ENCODE measurements around the gene PAAF1.

Gene PAAF1

DNA sequence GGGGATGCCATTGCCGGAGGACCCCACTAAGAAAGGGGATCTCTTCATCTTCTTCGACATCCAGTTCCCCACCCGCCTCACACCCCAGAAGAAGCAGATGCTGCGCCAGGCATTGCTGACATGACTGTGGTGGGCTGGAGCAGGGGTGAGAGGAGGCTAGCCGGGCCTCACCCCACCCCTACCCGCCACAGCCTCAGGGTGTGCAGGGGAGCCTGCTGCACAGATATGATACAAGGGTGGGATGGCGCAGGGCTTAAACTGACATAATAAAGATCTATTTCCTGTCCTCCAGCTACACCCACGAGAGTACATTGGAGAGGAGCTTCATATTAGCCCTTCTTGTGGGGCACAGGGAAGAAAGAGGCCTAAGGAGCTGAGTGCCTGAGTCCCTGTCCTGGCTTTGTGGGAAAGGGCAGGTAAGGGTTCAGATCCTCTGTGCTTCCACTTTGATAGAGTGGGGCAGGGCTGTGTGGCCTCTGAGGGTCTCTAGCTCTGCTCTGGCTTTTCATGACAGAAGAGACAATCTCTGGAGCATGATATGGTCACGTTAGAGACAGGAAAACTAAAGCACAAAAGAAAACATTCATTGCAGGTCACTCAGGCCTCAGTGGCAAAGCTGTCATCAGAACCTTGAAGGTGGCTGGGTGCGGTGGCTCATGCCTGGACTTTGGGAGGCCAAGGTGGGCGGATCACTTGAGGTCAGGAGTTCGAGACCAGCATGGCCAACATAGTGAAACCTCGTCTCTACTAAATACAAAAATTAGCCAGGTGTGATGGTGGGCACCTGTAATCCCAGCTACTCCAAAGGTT, 93.4 kb downstream of the PAAF1 start:
- no peak for DNase-seq (ENCODE audit: low read depth)
- TF ChIP-seq, protein P1, sequence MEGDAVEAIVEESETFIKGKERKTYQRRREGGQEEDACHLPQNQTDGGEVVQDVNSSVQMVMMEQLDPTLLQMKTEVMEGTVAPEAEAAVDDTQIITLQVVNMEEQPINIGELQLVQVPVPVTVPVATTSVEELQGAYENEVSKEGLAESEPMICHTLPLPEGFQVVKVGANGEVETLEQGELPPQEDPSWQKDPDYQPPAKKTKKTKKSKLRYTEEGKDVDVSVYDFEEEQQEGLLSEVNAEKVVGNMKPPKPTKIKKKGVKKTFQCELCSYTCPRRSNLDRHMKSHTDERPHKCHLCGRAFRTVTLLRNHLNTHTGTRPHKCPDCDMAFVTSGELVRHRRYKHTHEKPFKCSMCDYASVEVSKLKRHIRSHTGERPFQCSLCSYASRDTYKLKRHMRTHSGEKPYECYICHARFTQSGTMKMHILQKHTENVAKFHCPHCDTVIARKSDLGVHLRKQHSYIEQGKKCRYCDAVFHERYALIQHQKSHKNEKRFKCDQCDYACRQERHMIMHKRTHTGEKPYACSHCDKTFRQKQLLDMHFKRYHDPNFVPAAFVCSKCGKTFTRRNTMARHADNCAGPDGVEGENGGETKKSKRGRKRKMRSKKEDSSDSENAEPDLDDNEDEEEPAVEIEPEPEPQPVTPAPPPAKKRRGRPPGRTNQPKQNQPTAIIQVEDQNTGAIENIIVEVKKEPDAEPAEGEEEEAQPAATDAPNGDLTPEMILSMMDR (IDR thresholded peaks at IDR 0.05; ENCODE audit: control insufficient read depth, extremely low read depth, insufficient read depth): no peak
- H3K4me3 ChIP-seq (ENCODE audit: low read depth, low read length): no peak overlapping the region

DNA sequence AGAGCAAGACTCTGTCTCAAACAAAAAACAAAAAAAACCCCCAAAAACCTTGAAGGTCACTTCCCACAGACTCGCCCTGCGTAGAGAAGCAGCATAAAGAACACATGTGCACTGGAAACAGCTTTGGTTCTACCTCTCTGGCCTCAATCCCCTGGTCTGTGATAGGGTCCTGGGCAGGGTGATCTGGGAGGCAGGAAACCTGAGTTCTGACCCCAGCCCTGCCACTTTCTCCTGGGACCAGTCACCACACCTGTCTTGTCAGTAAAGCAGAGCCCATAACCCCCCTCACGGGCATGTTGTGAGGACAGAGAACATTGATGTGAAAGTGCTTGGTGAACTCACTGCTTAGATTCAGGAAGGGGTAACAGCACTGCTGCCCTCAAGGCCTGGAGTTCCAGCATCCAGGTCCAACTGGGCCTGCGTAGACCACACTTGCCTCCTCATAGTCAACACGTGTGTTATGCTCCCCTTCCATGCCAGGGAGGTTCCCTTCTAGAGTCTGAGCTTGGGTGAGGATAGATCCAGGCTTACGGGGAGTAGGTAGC, 94.4 kb downstream of the PAAF1 start:
- no peak overlapping the region for H3K4me3 ChIP-seq (ENCODE audit: low read depth, low read length)
- no peak for DNase-seq (ENCODE audit: low read depth)
- TF ChIP-seq, protein P1 (IDR thresholded peaks at IDR 0.05; ENCODE audit: control insufficient read depth, extremely low read depth, insufficient read depth): no peak

DNA sequence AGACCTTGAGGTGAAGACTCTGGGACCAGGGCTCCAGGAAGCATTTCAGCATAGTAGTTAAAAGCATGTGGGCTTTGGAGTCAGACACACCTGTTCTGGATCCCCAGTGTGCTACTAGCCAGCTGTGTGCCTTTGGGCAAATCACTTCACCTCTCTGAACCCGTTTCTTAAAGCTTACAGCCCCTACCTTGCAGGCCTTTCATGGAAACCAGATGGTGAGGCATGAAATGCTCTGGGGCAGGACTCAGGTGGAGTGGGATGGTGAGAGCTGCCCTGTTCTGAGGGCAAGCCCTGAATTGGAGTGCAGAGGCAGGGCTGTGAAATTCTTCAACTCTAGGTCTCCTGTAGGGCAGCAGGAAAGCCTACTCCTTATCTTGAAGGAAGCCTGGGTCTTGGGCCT, 95.4 kb downstream of the PAAF1 start:
- TF ChIP-seq, protein P1 (IDR thresholded peaks at IDR 0.05; ENCODE audit: control insufficient read depth, extremely low read depth, insufficient read depth): no peak
- no peak overlapping the region for H3K4me3 ChIP-seq (ENCODE audit: low read depth, low read length)
- no peak for DNase-seq (ENCODE audit: low read depth)

DNA sequence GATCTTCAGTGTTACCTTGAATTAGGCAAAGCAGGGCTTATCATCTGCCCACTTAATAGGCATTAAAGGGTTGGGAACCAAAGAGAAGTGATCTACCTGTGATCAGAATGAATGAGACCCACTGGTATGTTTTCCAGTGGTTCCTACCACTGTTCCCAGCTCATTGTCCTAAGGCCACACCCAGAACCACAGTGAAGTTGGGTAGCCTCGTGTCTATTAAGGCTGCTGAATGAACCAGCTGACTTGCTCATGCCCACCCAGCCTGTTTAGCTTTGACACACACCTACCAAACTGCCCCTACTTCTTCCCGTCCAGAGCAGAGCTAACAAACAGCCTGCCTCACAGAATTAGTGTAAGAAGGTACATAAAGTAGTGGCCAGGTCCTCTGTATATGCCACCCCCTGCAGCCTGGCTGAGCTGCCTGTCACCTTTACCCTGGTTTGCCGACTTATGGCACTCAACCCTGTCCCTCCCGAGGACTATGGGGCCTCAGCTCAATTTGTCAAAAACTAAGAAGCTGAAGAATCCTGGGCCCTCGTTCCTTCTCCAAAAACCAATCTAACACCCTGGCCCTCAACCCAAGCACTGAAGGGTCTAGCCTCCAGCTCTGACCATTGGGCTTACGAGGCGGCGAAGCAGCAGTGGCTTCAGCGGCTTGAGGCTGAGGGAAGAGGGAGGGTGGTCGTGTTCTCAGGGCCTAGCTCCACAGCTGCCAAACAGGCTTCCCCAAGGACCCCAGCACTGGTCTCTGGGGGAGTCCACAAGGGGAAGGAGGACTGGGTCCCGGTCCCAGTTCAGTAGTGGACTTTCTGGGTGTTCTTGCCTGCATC, 96.0 kb downstream of the PAAF1 start:
- TF ChIP-seq, protein P1 (IDR thresholded peaks at IDR 0.05; ENCODE audit: control insufficient read depth, extremely low read depth, insufficient read depth): no peak
- H3K4me3 ChIP-seq (ENCODE audit: low read depth, low read length): no peak overlapping the region
- no peak for DNase-seq (ENCODE audit: low read depth)

DNA sequence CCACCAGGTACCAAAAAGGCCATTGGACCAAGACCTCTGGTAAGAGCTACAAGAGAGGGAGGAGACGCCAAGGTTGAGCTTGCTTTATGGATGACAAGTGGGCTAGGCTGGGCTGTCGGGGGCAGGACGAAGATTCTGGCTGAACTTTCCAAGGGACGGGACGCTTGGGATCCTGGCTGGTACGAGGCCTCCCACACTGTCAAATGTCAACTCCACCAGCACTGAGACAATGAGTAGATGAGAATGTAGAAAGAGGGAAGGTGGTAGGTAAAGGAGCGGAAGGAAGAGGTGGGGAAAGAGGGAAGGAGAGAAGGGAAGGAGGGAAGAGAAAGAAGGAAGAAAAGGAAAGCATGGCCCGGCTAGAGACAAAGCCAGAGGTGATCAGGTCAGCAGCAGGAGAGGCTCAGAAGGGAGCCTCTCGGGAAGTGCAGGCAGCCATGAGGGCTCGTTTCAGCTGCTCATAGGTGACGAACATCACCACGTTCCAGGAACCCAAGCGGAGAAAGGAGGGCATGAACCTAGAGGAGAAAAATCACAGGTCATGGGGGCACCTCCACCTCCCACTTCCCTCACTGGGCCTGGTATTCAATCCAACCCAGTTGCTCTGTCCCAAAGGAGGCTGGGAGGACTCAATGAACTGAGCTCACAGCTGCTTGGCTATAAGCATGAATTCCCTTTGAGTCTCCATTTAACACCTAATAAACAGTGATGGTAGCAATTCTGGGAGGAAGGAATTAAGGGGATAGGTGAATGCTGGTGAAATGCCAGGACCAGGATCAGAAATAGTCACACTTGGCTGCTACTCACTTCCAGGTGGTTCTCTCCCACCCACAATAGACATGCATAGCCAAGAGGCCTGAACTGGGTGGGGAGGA, 98.0 kb downstream of the PAAF1 start:
- TF ChIP-seq, protein P1 (IDR thresholded peaks at IDR 0.05; ENCODE audit: control insufficient read depth, extremely low read depth, insufficient read depth): no peak
- H3K4me3 ChIP-seq (ENCODE audit: low read depth, low read length): no peak overlapping the region

DNA sequence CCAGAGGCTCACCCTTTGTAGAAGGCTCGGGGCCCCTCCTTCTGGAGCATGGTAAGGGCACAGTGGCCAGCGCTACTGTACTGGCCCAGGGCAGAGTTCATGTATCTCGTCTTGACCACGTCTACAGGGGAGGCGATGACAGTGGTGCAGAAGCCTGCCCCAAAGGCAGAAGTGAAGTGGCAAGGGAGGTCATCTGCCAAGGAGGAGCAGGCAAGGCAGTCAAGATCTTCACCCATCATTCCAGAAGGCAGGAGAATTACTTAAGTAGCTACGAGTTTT, 98.6 kb downstream of the PAAF1 start:
- no peak overlapping the region for H3K4me3 ChIP-seq (ENCODE audit: low read depth, low read length)
- no peak for DNase-seq (ENCODE audit: low read depth)
- TF ChIP-seq, protein P1 (IDR thresholded peaks at IDR 0.05; ENCODE audit: control insufficient read depth, extremely low read depth, insufficient read depth): no peak

More for the DNA sequence above, 98.0 kb downstream of the PAAF1 start:
- no peak for DNase-seq (ENCODE audit: low read depth)

All from LNCaP clone FGC (cell line).